ENCODE measurements around the gene PALLD.

DNA sequence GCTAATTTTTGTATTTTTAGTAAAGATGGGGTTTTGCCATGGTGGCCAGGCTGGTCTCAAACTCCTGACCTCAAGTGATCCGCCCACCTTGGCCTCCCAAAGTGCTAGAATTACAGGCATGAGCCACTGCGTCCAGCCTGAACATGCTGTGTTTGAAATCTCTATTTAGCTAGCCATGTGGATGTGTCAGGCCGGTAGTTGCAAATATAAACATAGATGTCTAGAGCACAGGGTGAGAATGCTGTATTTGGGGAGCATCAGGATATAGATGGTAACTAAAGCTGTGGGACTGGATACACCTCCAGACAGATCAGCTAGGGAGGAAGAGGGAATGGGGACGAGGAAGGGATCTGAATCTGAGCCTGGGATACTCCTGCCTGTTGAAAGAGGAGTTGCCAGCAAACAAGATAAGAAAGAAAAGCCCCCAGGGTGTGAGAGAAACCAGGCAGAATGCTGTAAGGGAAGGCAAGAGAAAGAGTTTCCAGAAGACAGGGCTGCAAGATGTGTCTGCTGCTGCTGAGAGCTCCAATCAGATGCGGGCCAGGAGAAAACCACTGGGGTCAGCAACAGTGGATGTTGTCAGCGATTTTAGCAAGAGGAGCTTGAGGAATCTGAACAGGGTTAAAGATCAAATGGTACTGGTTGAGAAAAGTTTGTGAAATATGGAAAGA, 177.4 kb downstream of the PALLD start:
- TF ChIP-seq, protein P1, sequence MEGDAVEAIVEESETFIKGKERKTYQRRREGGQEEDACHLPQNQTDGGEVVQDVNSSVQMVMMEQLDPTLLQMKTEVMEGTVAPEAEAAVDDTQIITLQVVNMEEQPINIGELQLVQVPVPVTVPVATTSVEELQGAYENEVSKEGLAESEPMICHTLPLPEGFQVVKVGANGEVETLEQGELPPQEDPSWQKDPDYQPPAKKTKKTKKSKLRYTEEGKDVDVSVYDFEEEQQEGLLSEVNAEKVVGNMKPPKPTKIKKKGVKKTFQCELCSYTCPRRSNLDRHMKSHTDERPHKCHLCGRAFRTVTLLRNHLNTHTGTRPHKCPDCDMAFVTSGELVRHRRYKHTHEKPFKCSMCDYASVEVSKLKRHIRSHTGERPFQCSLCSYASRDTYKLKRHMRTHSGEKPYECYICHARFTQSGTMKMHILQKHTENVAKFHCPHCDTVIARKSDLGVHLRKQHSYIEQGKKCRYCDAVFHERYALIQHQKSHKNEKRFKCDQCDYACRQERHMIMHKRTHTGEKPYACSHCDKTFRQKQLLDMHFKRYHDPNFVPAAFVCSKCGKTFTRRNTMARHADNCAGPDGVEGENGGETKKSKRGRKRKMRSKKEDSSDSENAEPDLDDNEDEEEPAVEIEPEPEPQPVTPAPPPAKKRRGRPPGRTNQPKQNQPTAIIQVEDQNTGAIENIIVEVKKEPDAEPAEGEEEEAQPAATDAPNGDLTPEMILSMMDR (IDR thresholded peaks at IDR 0.05; ENCODE audit: low read depth, low read length) = no peak
- no peak for TF ChIP-seq POLR2A (IDR thresholded peaks at IDR 0.05; ENCODE audit: extremely low read depth, insufficient read length)
- TF ChIP-seq, protein P2, sequence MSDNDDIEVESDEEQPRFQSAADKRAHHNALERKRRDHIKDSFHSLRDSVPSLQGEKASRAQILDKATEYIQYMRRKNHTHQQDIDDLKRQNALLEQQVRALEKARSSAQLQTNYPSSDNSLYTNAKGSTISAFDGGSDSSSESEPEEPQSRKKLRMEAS (IDR thresholded peaks at IDR 0.05; ENCODE audit: low read depth, low read length) = no peak
- TF ChIP-seq MYC (IDR thresholded peaks at IDR 0.05; ENCODE audit: low read depth, low read length) = no peak
